Endothelial cell of umbilical vein (primary cell): ENCODE measurements around the gene MZT2A. TPM values are rescaled to one million over a fixed set of nuclear protein-coding genes. Genes with fewer than 3 reads are reported as not detected.
"Not testable (repeated sequence)": the region's sequence is repeated elsewhere in the genome, so short reads cannot be mapped to it uniquely, and the experiment has no call there.

Experiments used
- BruUV-seq: library from RNA; stranded (reverse); fragments of 400-500 nt; replicated peaks from 2 replicates; lab custom pipeline; 2021; lab: Mats Ljungman, UMichigan
- CTCF ChIA-PET: fragments of 300-600, 350-600 bp; sonication (Branson Sonifier 250); formaldehyde crosslinking; loops from one replicate; lab custom pipeline; 2021; ENCODE audit warnings: antibody characterized with exemption, inconsistent platforms; lab: Charles Lee
- POLR2A ChIA-PET: fragments of 300-600, 350-600 bp; sonication (Branson Sonifier 250); formaldehyde crosslinking; loops from one replicate; lab custom pipeline; 2021; ENCODE audit warnings: antibody characterized with exemption, inconsistent platforms; lab: Charles Lee
- DNase-seq: peaks from one replicate; pipeline ENCODE4 v3.0.0-alpha.2; 2011; ENCODE audit warnings: low read depth, low spot score
- FAIRE-seq: peaks from 2 replicates; lab custom pipeline; 2011; peaks lifted over from hg19 to GRCh38; lab: Jason Lieb, UNC
- H2AFZ ChIP-seq: 2 replicates; pipeline ENCODE4 v1.6.0; 2012; ENCODE audit warnings: low read depth, low read length, control low read depth, inconsistent platforms
- H3K27ac ChIP-seq: 2 replicates; pipeline ENCODE4 v1.5.1; 2011; ENCODE audit warnings: low read depth, mild to moderate bottlenecking, control low read depth, low read length, moderate library complexity; ENCODE audit not compliant: insufficient read depth
- H3K27me3 ChIP-seq, 2 experiments: 2 replicates each; pipeline versions ENCODE4 v1.6.0 to v1.6.1; 2011; ENCODE audit warnings: low read length in 2 of 2, mixed read lengths in 1 of 2; ENCODE audit not compliant: control insufficient read depth in 2 of 2, insufficient read depth in 2 of 2
- H3K36me3 ChIP-seq, 2 experiments: 2 replicates in 1 of 2; 3 replicates in 1 of 2; pipeline ENCODE4 v1.5.1; 2011; ENCODE audit warnings: low read length in 2 of 2, mild to moderate bottlenecking in 1 of 2, moderate library complexity in 1 of 2; ENCODE audit not compliant: control insufficient read depth in 2 of 2, insufficient read depth in 2 of 2; ENCODE audit errors: extremely low read depth in 1 of 2
- H3K4me1 ChIP-seq: 3 replicates; pipeline ENCODE4 v1.5.1; 2011; ENCODE audit warnings: mild to moderate bottlenecking, low read length; ENCODE audit not compliant: control insufficient read depth, insufficient read depth; ENCODE audit errors: extremely low read depth
- H3K4me2 ChIP-seq: 2 replicates; pipeline ENCODE4 v1.6.1; 2011; ENCODE audit warnings: low read length, control low read depth, mixed read lengths; ENCODE audit not compliant: insufficient read depth
- H3K4me3 ChIP-seq, 3 experiments: fragments of 200-600 bp in 1 of 3; sonication (generic), shearing (Covaris generic) in 1 of 3; replicated peaks in 1 of 3; 2 replicates each; pipeline ENCODE4 v1.5.1; 2011 to 2016; ENCODE audit warnings: control low read depth in 3 of 3, low read length in 3 of 3, mild to moderate bottlenecking in 2 of 3, inconsistent platforms in 1 of 3, low read depth in 1 of 3, moderate library complexity in 1 of 3; ENCODE audit not compliant: insufficient read depth in 1 of 3
- H3K79me2 ChIP-seq: 2 replicates; pipeline ENCODE4 v1.6.0; 2012; ENCODE audit warnings: low read length, inconsistent platforms; ENCODE audit not compliant: control insufficient read depth, insufficient read depth
- H3K9ac ChIP-seq: replicated peaks from 2 replicates; pipeline ENCODE3; 2011; ENCODE audit warnings: low read length, control low read depth; ENCODE audit not compliant: insufficient read depth; ENCODE audit errors: extremely low read depth
- H3K9me1 ChIP-seq: replicated peaks from 3 replicates; pipeline ENCODE4 v1.6.0; 2011; ENCODE audit warnings: mild to moderate bottlenecking, low read length; ENCODE audit not compliant: control insufficient read depth, insufficient read depth; ENCODE audit errors: extremely low read depth
- H3K9me3 ChIP-seq: replicated peaks from 2 replicates; pipeline ENCODE4 v1.5.1; 2012; ENCODE audit warnings: low read length, inconsistent platforms; ENCODE audit not compliant: control insufficient read depth, insufficient read depth
- H4K20me1 ChIP-seq: replicated peaks from 2 replicates; pipeline ENCODE3; 2011; ENCODE audit warnings: mild to moderate bottlenecking, low read length; ENCODE audit not compliant: control insufficient read depth, insufficient read depth; ENCODE audit errors: extremely low read depth
- dilution Hi-C: fragments of 300-500 bp; cut with MboI; formaldehyde crosslinking; loops from one replicate; pipeline ENCODE4 v1.15.0; 2019; ENCODE audit warnings: low sequenced_read_pairs; ENCODE audit not compliant: extremely low pct_ligation_motif_present
- intact Hi-C: fragments of 100-400 bp; cut with micrococcal nuclease; formaldehyde crosslinking; loops from one replicate; pipeline ENCODE4 v1.10.0; 2022
- polyA plus RNA-seq, 4 experiments: library from polyadenylated mRNA; depleted of rRNA in 3 of 4; stranded (reverse) in 3 of 4; unstranded in 1 of 4; fragments of >200 nt; gene quantifications; 2 replicates each; pipeline versions ENCODE4 v1.2.1 to v1.2.3, GENCODE V29; 2011 to 2012; ENCODE audit warnings: missing spikeins in 1 of 4
- total RNA-seq: library from RNA; stranded (reverse); gene quantifications from 2 replicates; pipeline ENCODE4 v1.2.3, GENCODE V29; 2021

Gene MZT2A
- total and polyA plus RNA-seq, 2 donors (not counting 3 experiments of a cell fraction or from before 2014, with no cell fraction given) = 117 to 170 TPM

DNA sequence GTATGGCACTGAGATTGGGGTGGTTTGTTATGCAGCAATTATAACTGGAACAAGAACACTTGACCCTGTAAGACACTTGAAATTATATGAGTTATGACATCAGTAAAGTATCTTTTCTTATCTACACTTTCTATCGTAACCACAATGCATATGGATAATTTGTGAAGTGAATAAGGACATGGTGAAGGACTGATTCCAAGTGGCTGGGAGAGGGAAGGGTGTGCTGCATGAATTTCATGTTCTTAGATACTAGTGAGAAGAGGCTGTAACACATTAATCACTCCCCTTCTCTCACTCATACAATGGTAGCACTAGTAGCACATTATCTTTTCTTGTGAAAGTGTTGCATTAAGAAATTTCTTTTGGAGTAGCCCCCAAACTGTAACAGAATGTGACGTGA is 37.3 kb downstream of the MZT2A start:
- H3K9me1 ChIP-seq, H3K79me2 ChIP-seq, BruUV-seq, dilution Hi-C loops, H4K20me1 ChIP-seq, H3K9ac ChIP-seq, DNase-seq, H3K27ac ChIP-seq, CTCF ChIA-PET, H3K4me1 ChIP-seq, H3K9me3 ChIP-seq, intact Hi-C loops, H3K4me3 ChIP-seq, H2AFZ ChIP-seq, POLR2A ChIA-PET, FAIRE-seq, H3K27me3 ChIP-seq, H3K36me3 ChIP-seq, H3K4me2 ChIP-seq: not testable (repeated sequence)

DNA sequence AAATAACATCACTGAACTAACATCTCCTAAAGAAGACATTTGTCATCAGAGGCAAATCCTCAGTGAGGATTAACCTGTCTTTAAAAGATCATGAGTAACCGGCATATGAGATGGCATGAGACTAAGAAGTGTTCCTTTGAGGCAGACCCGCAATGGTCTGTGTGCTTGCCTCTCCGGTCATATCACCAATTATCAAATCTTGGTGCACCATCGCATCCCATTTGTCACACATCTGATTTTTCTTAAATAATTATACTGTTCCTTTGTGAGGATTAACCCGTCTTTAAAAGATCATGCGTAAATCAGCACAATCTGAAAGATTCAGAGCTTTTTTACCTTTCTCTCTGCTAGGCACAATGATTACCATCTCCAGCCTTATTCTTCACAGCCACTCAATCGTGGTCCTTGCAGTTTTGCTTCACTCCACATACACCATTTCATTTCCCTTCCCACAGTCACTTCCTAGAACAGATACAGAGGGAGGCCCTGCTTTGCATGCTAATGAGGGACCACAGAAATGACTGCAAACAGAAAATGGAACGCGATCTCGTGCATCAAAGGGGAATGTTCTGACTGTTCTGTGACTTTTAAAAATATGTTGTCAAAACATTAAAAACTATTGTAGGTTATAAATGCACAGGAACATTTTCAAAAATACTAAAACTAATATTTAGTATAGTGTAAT is 40.8 kb downstream of the MZT2A start:
- not testable (repeated sequence) for H3K9me1 ChIP-seq, BruUV-seq
- FAIRE-seq = peak; percentile 52

DNA sequence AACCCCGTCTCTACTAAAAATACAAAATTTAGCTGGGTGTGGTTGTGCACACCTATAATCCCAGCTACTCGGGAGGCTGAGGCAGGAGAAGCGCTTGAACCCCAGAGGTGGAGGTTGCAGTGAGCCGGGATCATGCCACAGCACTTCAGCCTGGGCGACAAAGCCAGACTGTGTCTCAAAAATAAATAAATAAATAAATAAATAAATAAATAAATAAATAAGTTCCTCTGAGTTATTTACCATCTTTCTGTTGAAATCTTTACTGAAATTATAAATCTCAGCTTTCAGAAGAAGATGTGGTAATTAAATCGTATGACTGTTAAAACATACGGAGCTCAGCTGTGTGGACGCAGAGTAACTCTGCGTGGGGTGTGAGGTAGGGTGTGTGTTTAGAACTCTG is 44.2 kb downstream of the MZT2A start:
- FAIRE-seq, H4K20me1 ChIP-seq, DNase-seq, CTCF ChIA-PET, H3K4me2 ChIP-seq, H3K9me3 ChIP-seq, H3K9me1 ChIP-seq, H3K36me3 ChIP-seq, intact Hi-C loops, H3K4me3 ChIP-seq, H3K9ac ChIP-seq, H3K27ac ChIP-seq, H3K4me1 ChIP-seq, H3K27me3 ChIP-seq, POLR2A ChIA-PET, H3K79me2 ChIP-seq, BruUV-seq, dilution Hi-C loops, H2AFZ ChIP-seq: not testable (repeated sequence)

More for the DNA sequence above, 40.8 kb downstream of the MZT2A start:
- H3K4me3 ChIP-seq, DNase-seq, intact Hi-C loops, H3K4me1 ChIP-seq, POLR2A ChIA-PET, H3K9ac ChIP-seq, H3K27ac ChIP-seq, H3K4me2 ChIP-seq, H3K9me3 ChIP-seq, CTCF ChIA-PET, dilution Hi-C loops, H3K79me2 ChIP-seq, H2AFZ ChIP-seq, H3K27me3 ChIP-seq, H4K20me1 ChIP-seq, H3K36me3 ChIP-seq: not testable (repeated sequence)
